OCI-LY7 (cell line): ENCODE results near the gene SCRG1.

Experiments used
- EZH2phosphoT487 ChIP-seq: fragments of 200-600 bp; sonication (generic); IDR thresholded peaks from 2 replicates; pipeline ENCODE4 v1.6.1; 2018; ENCODE audit warnings: low read depth, borderline replicate concordance, mild to moderate bottlenecking, mixed run types, antibody characterized with exemption, low read length, moderate library complexity, mixed read lengths
- TF ChIP-seq, protein P1 (sequence below): fragments of 200-600 bp; sonication (generic); conservative IDR thresholded peaks from 2 replicates; pipeline ENCODE4 v1.5.1; 2014; ENCODE audit warnings: mild to moderate bottlenecking, antibody characterized with exemption, low read length, moderate library complexity, mixed read lengths

DNA sequence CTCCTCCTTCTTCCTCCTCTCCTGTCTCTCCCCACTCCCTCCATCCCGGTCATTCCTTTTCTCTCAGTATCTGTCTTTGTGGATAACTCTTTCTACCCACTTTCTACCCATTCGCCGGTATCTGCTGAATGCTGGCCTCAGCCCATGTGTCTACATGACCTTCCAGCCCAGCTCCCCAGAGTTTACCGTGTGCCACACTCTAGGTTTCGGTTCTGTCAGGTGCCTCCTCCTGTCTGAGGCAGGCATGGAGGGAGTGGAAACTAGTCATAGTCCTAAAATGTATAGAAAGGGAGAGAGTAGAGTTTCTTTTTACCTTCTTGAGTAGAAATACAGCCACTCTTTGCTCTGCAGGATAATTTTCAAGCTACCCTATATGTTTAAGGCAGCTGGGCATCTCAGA lies 33.5 kb upstream of the SCRG1 start:
- TF ChIP-seq, protein P1, sequence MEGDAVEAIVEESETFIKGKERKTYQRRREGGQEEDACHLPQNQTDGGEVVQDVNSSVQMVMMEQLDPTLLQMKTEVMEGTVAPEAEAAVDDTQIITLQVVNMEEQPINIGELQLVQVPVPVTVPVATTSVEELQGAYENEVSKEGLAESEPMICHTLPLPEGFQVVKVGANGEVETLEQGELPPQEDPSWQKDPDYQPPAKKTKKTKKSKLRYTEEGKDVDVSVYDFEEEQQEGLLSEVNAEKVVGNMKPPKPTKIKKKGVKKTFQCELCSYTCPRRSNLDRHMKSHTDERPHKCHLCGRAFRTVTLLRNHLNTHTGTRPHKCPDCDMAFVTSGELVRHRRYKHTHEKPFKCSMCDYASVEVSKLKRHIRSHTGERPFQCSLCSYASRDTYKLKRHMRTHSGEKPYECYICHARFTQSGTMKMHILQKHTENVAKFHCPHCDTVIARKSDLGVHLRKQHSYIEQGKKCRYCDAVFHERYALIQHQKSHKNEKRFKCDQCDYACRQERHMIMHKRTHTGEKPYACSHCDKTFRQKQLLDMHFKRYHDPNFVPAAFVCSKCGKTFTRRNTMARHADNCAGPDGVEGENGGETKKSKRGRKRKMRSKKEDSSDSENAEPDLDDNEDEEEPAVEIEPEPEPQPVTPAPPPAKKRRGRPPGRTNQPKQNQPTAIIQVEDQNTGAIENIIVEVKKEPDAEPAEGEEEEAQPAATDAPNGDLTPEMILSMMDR, result no peak
- no peak for TF ChIP-seq EZH2phosphoT487
